Psoas muscle (tissue), 8 donors: Measurements from ENCODE around the gene CCDC30. TPM values are rescaled to one million over a fixed set of nuclear protein-coding genes. Genes with fewer than 3 reads are reported as not detected.

ENCODE experiments used
- ATAC-seq, 4 donors: fragments of 200-7000 bp; cut with Tn5 transposase; one replicate each; pipeline ENCODE4 v1.9.1; 2020; ENCODE audit warnings: moderate library complexity in 3 of 4, mild to moderate bottlenecking in 2 of 4
- DNase-seq, 2 donors: peaks; one replicate each; pipeline ENCODE4 v3.0.0-alpha.2; 2020
- H3K27ac ChIP-seq: fragments of 200-600 bp; one replicate; pipeline ENCODE4 v1.8.0; 2022
- H3K27me3 ChIP-seq, 3 donors: fragments of 200-600 bp in 1 of 3; one replicate each; pipeline versions ENCODE4 v1.6.1 to v1.8.0; 2013 to 2022; ENCODE audit warnings: low read length in 2 of 3, mild to moderate bottlenecking in 2 of 3, moderate library complexity in 1 of 3; ENCODE audit not compliant: insufficient read depth in 3 of 3
- H3K36me3 ChIP-seq, 2 donors: fragments of 200-600 bp in 1 of 2; one replicate each; pipeline versions ENCODE4 v1.6.1 to v1.8.0; 2013 to 2022; ENCODE audit warnings: low read depth in 1 of 2, mild to moderate bottlenecking in 1 of 2, moderate library complexity in 1 of 2; ENCODE audit not compliant: insufficient read depth in 1 of 2
- H3K4me1 ChIP-seq: fragments of 200-600 bp; one replicate; pipeline ENCODE4 v1.8.0; 2022
- H3K4me3 ChIP-seq: fragments of 200-600 bp; one replicate; pipeline ENCODE4 v1.8.0; 2022; ENCODE audit warnings: mild to moderate bottlenecking
- H3K9me3 ChIP-seq: fragments of 200-600 bp; one replicate; pipeline ENCODE4 v1.8.0; 2022
- CTCF ChIP-seq: fragments of 200-600 bp; IDR thresholded peaks from one replicate; pipeline ENCODE4 v1.8.0; 2022; ENCODE audit warnings: antibody characterized with exemption
- WGBS, 3 donors: extraction: QIAGEN DNeasy Blood & Tissue Kit; methylation state at CpG; one replicate each; pipeline versions ENCODE4 v1.1.6 to v1.1.7; 2013; 5-methylcytosine and 5-hydroxymethylcytosine counted together
- intact Hi-C, 2 donors: fragments of 100-400 bp; cut with DNase I; formaldehyde crosslinking; loops; one replicate each; pipeline versions ENCODE4 v1.11.0 to v1.14.2; 2022
- long read RNA-seq, 2 donors: library from polyadenylated mRNA; unstranded; transcript quantifications; one replicate each; pipeline ENCODE4 v2.0.0, GENCODE V29; 2021
- polyA plus RNA-seq, 3 donors: library from polyadenylated mRNA; stranded (reverse); fragments of 200-250 nt; gene quantifications; one replicate each; pipeline ENCODE4 v1.2.3, GENCODE V29; 2013
- total RNA-seq, 4 donors: library from RNA; stranded (reverse); fragmentation: NEBNext Ultra II Directional in 2 of 4; extraction: Animal tissue kit (Norgen Biotek cat#: 25700) in 2 of 4; gene quantifications; one replicate each; pipeline versions ENCODE4 v1.2.1 to v1.2.4, GENCODE V29; 2021 to 2023
- donor health status: healthy with polysubstance abuse.
- donor health status: DM: no; HTN: no; CAD: no; lungs with moderate emphysema.
- donor health status: Bipolar disorder and iron deficiency.
- donor health status: healthy.
- donor health status: DM: yes; HTN: yes; CAD: no.
- donor health status: DM: no; HTN: no; CAD: no.
- donor health status: DM: no; HTN: no; CAD: no.
- donor health status: DM: yes; HTN: yes; CAD: no.

The CCDC30 gene
- total RNA-seq: 1 to 10 TPM in 2 of 4 donors, under 1 TPM in 2; 0.79 to 1.2 (median 1.0) TPM
- under 1 TPM; 0.39 to 0.92 (median 0.57) TPM for polyA plus RNA-seq
- long read RNA-seq, donor 1, partial matches to known transcripts: 1 of 1 reads
- long read RNA-seq, donor 1, other reads (novel, unspliced or antisense): 0 of 1 reads
- long read RNA-seq, donor 2: 0 reads

GRCh38 chr1:42462828-42463763 lies at the start of gene CCDC30:
CCDC30 (plus strand) TSS chr1:42463286; CDS start chr1:42480552, 17,266 bp downstream.
- ATAC-seq (peak; percentile 100), DNase-seq (peak; percentile 94 to 96)
- H3K4me1 ChIP-seq: peaks cover 4% of the 10 kb centered on the region
- 1 to 2% (median 2%) methylated on average over 59 of the region's 59 CpGs for WGBS, 3 donors
- peaks cover 6 to 34% of the 10 kb centered on the region in 2 donors for H3K36me3 ChIP-seq
- intact Hi-C loops: no loop called here
- no peaks in the 10 kb centered on the region for H3K27me3 ChIP-seq
- TF ChIP-seq CTCF: no peak
- H3K27ac ChIP-seq: no peak within 1 kb of the TSS
- peak within 1 kb of the TSS; percentile 77 for H3K4me3 ChIP-seq
- no peaks in the 10 kb centered on the region for H3K9me3 ChIP-seq

- no peak for DNase-seq
- Histone ChIP-seq H3K4me3 (no peak overlapping the region), H3K27me3 (no peaks in the 10 kb centered on the region), H3K9me3 (no peaks in the 10 kb centered on the region), H3K4me1 (peaks cover under 1% of the 10 kb centered on the region), H3K36me3 (no peaks in the 10 kb centered on the region), H3K27ac (no peak overlapping the region)
- WGBS, 3 donors: 87 to 92% (median 89%) methylated on average over 17 of the region's 17 CpGs
- intact Hi-C loops: no loop called here
- TF ChIP-seq CTCF: no peak
- no peak for ATAC-seq
Measured at GRCh38 chr1:42414551-42415496, 48.3 kb upstream of the CCDC30 start.

- H3K27ac ChIP-seq: no peak overlapping the region
- H3K4me1 ChIP-seq: peaks cover 12% of the 10 kb centered on the region
- intact Hi-C loops: no loop called here
- no peak for TF ChIP-seq CTCF
- H3K36me3 ChIP-seq: no peaks in the 10 kb centered on the region
- H3K4me3 ChIP-seq: no peak overlapping the region
- no peaks in the 10 kb centered on the region for H3K27me3 ChIP-seq
- WGBS, 3 donors: 30 to 44% (median 37%) methylated on average over 3 of the region's 3 CpGs
- no peak for ATAC-seq
- DNase-seq: no peak
- H3K9me3 ChIP-seq: no peaks in the 10 kb centered on the region
Measured at GRCh38 chr1:42417166-42417565, 45.9 kb upstream of the CCDC30 start.

- Histone ChIP-seq H3K4me3 (no peak overlapping the region), H3K27me3 (no peaks in the 10 kb centered on the region), H3K9me3 (no peaks in the 10 kb centered on the region), H3K4me1 (peaks cover 12% of the 10 kb centered on the region), H3K27ac (no peak overlapping the region), H3K36me3 (no peaks in the 10 kb centered on the region)
- ATAC-seq (no peak), DNase-seq (no peak)
- no peak for TF ChIP-seq CTCF
- WGBS, 3 donors: 94 to 100% (median 98%) methylated on average over 1 of the region's 1 CpG
- intact Hi-C loops: no loop called here
Measured at GRCh38 chr1:42418516-42418915, 44.6 kb upstream of the CCDC30 start.
